ENCODE results near the gene IGLL1.
"Not testable (repeated sequence)": the region's sequence is repeated elsewhere in the genome, so short reads cannot be mapped to it uniquely, and the experiment has no call there.

The IGLL1 gene

GRCh38 chr22:23561025-23561510, 19.0 kb downstream of the IGLL1 start:
- DNase-seq, result not testable (repeated sequence)

- not testable (repeated sequence) for DNase-seq
Measured at GRCh38 chr22:23560215-23560614, 19.9 kb downstream of the IGLL1 start.

GRCh38 chr22:23557467-23557866, 22.6 kb downstream of the IGLL1 start:
- no peak for DNase-seq

GRCh38 chr22:23557036-23557435, 23.1 kb downstream of the IGLL1 start:
- no peak for DNase-seq

GRCh38 chr22:23556026-23556620, 24.0 kb downstream of the IGLL1 start:
- DNase-seq, result no peak

GRCh38 chr22:23555118-23555517, 25.0 kb downstream of the IGLL1 start:
- DNase-seq, result no peak

- DNase-seq, result no peak
Measured at GRCh38 chr22:23553924-23554870, 25.9 kb downstream of the IGLL1 start.

- no peak for DNase-seq
Measured at GRCh38 chr22:23553438-23553837, 26.7 kb downstream of the IGLL1 start.

- no peak for DNase-seq
Measured at GRCh38 chr22:23552573-23552972, 27.5 kb downstream of the IGLL1 start.

- DNase-seq, result no peak
Measured at GRCh38 chr22:23551385-23551784, 28.7 kb downstream of the IGLL1 start.

GRCh38 chr22:23550049-23550650, 29.9 kb downstream of the IGLL1 start:
- DNase-seq, result no peak

- DNase-seq, result no peak
Measured at GRCh38 chr22:23549198-23549595, 30.9 kb downstream of the IGLL1 start.

- DNase-seq, result no peak
Measured at GRCh38 chr22:23548501-23549197, 31.4 kb downstream of the IGLL1 start.

- no peak for DNase-seq
Measured at GRCh38 chr22:23547818-23548500, 32.1 kb downstream of the IGLL1 start.

GRCh38 chr22:23547382-23547781, 32.7 kb downstream of the IGLL1 start:
- not testable (repeated sequence) for DNase-seq

- DNase-seq, result no peak
Measured at GRCh38 chr22:23544852-23545251, 35.2 kb downstream of the IGLL1 start.

GRCh38 chr22:23543506-23544000, 36.5 kb downstream of the IGLL1 start:
- DNase-seq, result not testable (repeated sequence)

GRCh38 chr22:23542933-23543332, 37.2 kb downstream of the IGLL1 start:
- DNase-seq, result no peak

- DNase-seq, result not testable (repeated sequence)
Measured at GRCh38 chr22:23542391-23542790, 37.7 kb downstream of the IGLL1 start.

GRCh38 chr22:23541849-23542281, 38.2 kb downstream of the IGLL1 start:
- DNase-seq, result not testable (repeated sequence)

- not testable (repeated sequence) for DNase-seq
Measured at GRCh38 chr22:23540837-23541236, 39.3 kb downstream of the IGLL1 start.

GRCh38 chr22:23539839-23540198, 40.3 kb downstream of the IGLL1 start:
- not testable (repeated sequence) for DNase-seq

Data from NCI-H2029 (cell line).